GM18520 (cell line): ENCODE data around the gene PABPN1L.
"Not testable (repeated sequence)": the region's sequence is repeated elsewhere in the genome, so short reads cannot be mapped to it uniquely, and the experiment has no call there.

ENCODE experiments used
- ATAC-seq: cut with Tn5 transposase; IDR thresholded peaks from one replicate; pipeline ENCODE4 v1.9.1; 2021; ENCODE audit not compliant: unreplicated experiment

PABPN1L gene

GRCh38 chr16:88901718-88902337 lies 35.4 kb upstream of the PABPN1L start:
- ATAC-seq = no peak

- no peak for ATAC-seq
Measured at GRCh38 chr16:88900662-88901052, 34.2 kb upstream of the PABPN1L start.

DNA sequence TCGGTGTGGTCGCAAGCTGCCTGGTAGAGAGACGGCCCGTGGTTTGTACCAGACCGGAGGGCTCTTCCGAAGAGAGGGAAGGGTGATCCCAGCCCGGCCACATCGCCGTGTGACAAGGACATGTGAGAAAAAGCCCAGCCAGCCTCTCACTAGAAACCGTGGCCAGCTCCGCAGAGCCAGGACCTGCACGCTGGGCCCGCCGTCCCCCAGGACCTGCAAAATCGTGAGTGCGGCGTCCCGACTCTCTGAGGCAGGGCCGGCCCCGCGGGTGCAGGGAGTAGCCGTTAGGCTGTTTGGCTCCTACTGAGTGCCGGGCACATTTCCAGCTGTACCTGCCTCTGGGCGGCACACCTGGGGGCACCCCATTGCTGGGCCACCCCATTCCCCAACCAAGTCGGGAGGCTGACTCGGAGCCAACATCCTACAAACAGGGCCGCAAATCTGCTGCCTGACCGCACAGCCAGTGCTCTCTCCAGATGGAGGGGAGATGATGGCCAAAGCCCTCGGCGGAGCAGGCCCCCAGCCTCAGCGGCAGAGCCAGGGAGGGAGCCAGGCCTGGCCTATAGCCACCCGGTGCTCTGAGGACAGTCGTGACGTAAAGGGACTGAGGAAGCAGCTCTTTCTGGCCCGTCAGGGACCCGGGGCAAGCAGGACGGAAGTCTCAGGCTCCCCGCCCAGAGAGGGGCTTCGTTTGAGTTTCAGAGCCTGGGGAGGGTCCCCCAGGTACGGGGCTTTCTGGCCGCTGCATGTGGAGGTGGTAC lies 33.6 kb upstream of the PABPN1L start:
- no peak for ATAC-seq

DNA sequence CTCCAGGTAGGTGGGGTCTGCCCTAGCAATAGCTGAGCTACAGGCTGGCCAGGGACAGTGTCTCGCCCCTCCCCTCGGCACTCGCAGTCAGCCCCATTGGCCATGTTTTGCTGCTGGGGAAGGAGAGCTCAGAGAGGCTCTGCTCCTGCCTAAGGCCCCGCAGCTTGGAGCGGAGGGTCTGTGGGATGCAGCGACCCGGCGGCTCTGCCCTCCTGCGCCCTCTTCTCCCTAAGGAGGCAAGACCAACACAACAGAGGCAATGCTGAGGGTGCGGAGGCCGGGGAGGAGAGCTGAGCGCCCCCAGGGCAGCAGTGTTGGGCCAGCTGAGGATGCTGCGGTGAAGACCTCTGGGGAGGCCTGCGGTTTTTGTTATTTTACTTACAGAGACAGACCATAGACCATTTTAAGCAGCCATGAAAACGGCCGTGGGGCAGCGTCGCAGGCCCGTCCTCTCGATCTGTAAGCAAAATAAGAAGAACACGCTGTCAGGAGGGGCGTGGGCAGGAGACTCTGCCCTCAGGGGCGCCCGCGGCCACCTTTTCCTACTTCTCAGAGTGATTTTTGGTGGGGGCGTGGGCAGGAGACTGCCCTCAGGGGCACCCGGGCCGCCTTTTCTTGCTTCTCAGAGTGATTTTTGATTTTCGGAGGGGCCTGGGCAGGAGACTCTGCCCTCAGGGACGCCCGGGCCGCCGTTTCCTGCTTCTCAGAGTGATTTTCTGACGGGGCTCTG lies 31.4 kb upstream of the PABPN1L start:
- no peak for ATAC-seq

DNA sequence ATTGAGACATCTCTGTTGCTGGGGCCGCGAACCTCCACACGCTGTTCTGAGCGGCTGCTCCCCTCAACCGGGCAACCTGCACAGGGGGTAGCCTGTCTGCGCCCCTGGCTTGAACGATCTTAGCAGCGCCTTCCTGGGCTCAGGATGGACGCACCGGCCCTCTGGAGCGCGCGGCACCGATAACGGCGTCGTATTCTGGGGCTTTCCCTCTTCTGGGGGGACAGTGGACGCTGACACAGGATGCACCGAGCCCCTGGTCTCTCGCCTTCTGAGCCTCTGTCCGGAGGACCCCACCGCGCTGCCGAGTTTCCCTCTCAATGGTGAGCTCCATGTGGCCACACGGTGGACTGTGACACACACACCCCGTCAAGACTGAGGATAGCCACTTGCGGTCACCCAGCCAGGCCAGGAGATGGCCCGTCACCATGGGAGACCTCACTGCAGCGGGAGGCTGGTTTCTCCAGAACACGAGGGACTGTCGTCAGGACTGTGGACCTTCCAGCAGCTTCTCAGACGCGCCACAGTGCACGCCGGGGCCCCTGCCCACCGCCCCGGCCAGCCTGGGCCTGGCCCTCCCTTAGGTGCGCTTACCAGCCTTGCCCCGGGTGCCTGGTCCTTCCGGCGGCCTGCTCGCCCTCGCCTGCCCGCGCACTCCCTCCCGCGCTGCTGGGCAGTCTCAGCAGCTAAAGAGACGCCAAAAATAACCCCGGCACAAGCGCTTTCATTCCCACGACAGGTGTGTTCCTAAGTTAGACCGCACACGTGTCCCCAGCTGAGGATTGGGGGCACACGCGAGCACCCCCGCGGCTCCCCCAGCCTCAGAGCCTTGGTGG lies 30.0 kb upstream of the PABPN1L start:
- ATAC-seq = no peak

DNA sequence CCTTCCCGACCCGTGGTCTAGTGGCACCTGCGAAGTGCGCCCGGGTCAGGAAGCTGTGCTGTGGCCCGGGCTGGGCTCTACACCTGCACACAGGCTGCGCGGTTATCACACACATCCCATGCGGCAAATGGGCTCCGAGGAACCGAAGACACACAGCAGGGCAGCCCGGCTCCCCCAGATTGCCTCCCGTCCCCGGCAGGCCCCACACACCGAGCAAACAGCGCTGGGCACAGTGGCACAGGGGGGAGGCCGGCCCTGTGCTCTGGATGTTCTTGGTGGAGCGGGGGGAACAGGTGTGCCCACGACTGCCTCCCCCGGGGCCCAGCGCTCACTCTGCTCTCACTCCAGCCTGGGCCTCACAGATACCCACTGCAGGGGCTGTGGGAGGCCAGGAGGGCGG lies 28.9 kb upstream of the PABPN1L start:
- no peak for ATAC-seq

- no peak for ATAC-seq
Measured at GRCh38 chr16:88894681-88895300, 28.3 kb upstream of the PABPN1L start.

DNA sequence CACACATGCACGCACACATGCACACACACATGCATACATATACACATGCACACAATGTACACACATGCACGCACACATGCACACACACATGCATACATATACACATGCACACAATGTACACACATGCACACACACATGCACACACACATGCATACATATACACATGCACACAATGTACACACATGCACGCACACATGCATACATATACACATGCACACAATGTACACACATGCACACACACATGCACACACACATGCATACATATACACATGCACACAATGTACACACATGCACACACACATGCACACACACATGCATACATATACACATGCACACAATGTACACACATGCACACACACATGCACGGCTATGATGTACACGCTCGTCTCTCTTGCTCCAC lies 27.8 kb upstream of the PABPN1L start:
- ATAC-seq = not testable (repeated sequence)

GRCh38 chr16:88893127-88893968 lies 26.9 kb upstream of the PABPN1L start:
- no peak for ATAC-seq

- ATAC-seq = no peak
Measured at GRCh38 chr16:88892065-88892464, 25.6 kb upstream of the PABPN1L start.

- ATAC-seq = no peak
Measured at GRCh38 chr16:88891083-88891482, 24.6 kb upstream of the PABPN1L start.

DNA sequence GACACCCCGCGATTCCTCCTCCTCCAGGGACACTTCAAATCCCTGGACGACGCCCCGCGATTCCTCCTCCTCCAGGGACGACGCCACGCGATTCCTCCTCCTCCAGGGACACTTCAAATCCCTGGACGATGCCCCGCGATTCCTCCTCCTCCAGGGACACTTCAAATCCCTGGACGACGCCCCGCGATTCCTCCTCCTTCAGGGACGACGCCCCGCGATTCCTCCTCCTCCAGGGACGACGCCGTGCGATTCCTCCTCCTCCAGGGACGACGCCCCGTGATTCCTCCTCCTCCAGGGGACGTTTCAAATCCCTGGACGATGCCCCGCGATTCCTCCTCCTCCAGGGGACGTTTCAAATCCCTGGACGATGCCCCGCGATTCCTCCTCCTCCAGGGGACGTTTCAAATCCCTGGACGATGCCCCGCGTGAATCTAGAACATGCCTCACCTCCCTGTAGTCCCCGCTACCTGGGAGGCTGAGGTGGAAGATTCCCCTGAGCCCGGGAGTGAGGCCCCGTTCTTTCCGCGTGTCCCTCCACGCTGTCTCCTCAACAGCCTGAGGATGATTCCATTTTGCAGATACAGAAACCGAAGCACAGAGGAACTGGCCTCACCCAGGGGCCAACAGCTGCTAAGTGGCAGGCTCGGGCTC lies 23.4 kb upstream of the PABPN1L start:
- not testable (repeated sequence) for ATAC-seq

DNA sequence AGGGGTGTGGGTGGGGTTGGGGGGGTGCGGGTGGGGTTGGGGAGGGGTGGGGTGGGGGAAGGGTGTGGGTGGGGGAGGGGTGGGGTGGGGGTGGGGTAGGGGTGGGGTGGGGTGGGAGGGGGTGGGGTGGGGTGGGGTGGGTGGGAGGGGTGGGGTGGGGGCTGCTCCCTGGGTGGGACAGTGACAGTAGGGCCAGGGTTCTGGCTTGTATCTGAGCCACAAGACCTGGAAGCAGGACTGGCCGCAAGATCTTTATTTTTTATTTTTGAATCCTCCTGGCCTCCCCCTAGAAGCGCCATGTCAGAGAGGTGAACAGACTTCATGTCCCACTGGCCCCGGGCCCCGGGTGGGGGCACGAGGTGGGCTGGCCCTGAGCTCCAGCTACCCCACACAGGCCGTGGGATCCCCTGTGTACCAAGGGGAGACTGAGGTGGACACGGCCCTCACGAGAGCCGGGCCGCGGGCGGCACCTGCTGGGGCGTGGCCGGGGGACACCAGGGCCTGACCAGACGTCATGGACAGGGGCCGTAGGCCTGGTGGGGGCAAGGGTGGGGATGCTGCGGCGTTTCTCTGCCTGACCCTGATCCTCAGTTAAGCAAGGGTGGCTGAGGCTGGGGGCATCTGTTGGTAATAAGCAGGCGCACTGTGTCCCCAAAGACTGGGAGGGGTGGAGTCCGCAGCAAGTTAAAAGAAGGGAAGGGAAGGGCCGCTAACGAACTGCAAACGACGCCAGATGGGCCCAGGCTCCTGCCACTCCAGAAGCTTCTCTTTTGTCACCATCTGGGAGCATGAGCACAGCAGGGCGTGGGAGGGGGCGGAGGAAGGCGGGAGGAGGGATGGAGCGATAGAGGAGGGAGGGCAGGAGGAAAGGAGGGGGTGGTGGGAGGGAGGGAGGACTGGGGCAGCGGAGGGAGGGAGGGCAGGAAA lies 22.3 kb upstream of the PABPN1L start:
- no peak for ATAC-seq

DNA sequence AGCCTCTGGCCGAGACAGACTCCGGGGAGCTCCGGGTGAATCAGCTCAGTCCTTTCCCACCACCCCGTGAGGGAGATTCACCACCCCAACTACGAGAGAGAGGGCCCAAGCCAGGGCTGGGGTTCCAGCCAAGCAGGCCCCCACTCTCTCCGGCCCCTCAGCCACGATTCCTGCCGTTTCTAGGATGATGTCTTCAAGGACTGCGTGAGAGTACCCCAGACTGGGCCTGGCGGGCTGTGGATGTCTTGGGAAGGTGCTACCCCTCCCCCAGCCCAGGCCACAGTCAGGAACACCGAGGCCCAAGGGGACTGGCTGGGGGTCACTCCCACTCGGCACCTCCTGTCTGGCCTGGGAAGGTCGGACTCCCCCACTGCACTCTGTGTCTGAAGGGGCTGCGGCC lies 21.6 kb upstream of the PABPN1L start:
- no peak for ATAC-seq

DNA sequence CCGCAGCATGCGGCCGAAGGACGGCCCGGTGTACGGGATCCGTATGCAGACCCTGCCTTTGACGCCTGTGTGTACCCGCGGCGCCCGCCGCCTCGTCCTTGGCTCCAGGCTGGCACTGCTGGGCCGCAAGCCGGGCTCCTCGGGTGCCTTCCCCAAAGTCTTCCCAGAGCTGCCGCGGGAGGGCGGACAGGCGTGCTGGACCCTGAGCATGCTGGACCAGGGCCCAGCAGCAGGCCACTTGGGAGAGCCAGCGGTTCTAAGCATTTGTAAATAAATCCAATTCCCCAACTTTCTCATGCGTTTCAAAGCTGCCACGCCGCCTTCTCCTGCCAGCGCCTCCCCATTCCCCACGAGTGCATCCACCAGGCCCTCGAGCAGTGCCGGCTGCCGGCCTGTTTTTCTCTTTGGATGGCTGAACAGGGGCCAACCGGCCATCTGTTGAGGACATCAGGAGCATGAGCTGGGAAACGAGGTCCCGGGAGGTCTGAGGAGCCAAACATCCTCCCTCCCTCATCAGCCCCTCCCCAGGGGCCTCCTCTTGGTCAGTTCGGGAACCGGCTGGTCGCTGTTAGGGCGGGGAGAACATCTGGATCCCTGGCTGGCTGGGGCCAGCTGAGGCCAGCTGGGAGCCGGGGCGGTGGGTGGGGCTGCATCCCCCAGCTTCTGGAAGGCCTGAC lies 20.5 kb upstream of the PABPN1L start:
- no peak for ATAC-seq

GRCh38 chr16:88886420-88886844 lies 20.0 kb upstream of the PABPN1L start:
- ATAC-seq = no peak

- no peak for ATAC-seq
Measured at GRCh38 chr16:88885693-88886280, 19.3 kb upstream of the PABPN1L start.
